Fibroblast of pulmonary artery (primary cell): ENCODE results near the gene ANKRD44.
A peak's percentile ranks its signal among the peaks of the same experiment; 100 is the strongest.

Experiments used
- DNase-seq: peaks from one replicate; pipeline ENCODE4 v3.0.0-alpha.2; 2010; ENCODE audit warnings: low read depth
- H3K4me3 ChIP-seq: replicated peaks from 2 replicates; pipeline ENCODE4 v1.5.1; 2011; ENCODE audit warnings: low read depth, mild to moderate bottlenecking, control low read depth, low read length, moderate library complexity
- CTCF ChIP-seq: IDR thresholded peaks from 2 replicates; pipeline ENCODE4 v1.5.1; 2011; ENCODE audit warnings: mild to moderate bottlenecking, control low read depth, low read length, inconsistent platforms; ENCODE audit errors: missing control alignments

Gene ANKRD44

GRCh38 chr2:197280015-197280702 is 30.4 kb downstream of the ANKRD44 start:
- DNase-seq, result peak; percentile 18
- H3K4me3 ChIP-seq, result no peak overlapping the region
- no peak for TF ChIP-seq CTCF

GRCh38 chr2:197278799-197279763 is 31.5 kb downstream of the ANKRD44 start:
- H3K4me3 ChIP-seq, result no peak overlapping the region
- TF ChIP-seq CTCF, result no peak
- DNase-seq, result no peak

GRCh38 chr2:197277794-197278193 is 32.8 kb downstream of the ANKRD44 start:
- no peak for TF ChIP-seq CTCF
- H3K4me3 ChIP-seq, result no peak overlapping the region
- no peak for DNase-seq

- TF ChIP-seq CTCF, result no peak
Measured at GRCh38 chr2:197276156-197276555, 34.4 kb downstream of the ANKRD44 start.

GRCh38 chr2:197274937-197275336 is 35.6 kb downstream of the ANKRD44 start:
- no peak for DNase-seq
- TF ChIP-seq CTCF, result no peak
- no peak overlapping the region for H3K4me3 ChIP-seq

More at GRCh38 chr2:197276156-197276555, 34.4 kb downstream of the ANKRD44 start:
- no peak for DNase-seq
- no peak overlapping the region for H3K4me3 ChIP-seq

- no peak for DNase-seq
- no peak overlapping the region for H3K4me3 ChIP-seq
- no peak for TF ChIP-seq CTCF
Measured at GRCh38 chr2:197274349-197274748, 36.2 kb downstream of the ANKRD44 start.
